GM12891 (cell line): ENCODE measurements around the gene OTOG.

ENCODE experiments used
- POLR2A ChIP-seq: IDR thresholded peaks from 2 replicates; pipeline ENCODE4 v1.6.1; 2011; ENCODE audit warnings: low read depth, low read length, control low read depth
- POU2F2 ChIP-seq: IDR thresholded peaks from 2 replicates; pipeline ENCODE4 v1.6.1; 2011; ENCODE audit warnings: low read depth, mild to moderate bottlenecking, control low read depth, low read length, moderate library complexity
- TAF1 ChIP-seq: IDR thresholded peaks from 2 replicates; pipeline ENCODE4 v1.6.1; 2011; ENCODE audit warnings: low read depth, low read length, control low read depth

- TF ChIP-seq POLR2A (no peak), POU2F2 (no peak), TAF1 (no peak)
Observed at GRCh38 chr11:17510507-17511206, 36.4 kb upstream of the OTOG start.
